Ramos (cell line): Measurements from ENCODE around the gene KIF6.

ENCODE experiments used
- in situ Hi-C: fragments of 300-500 bp; cut with MboI; formaldehyde crosslinking; loops from one replicate; pipeline ENCODE4 v1.14.3; 2022; ENCODE audit warnings: low sequenced_read_pairs; ENCODE audit not compliant: unreplicated experiment

Gene KIF6

GRCh38 chr6:39430871-39431523, 294.2 kb downstream of the KIF6 start:
- in situ Hi-C loops, result no loop called here

GRCh38 chr6:39430446-39430845, 294.8 kb downstream of the KIF6 start:
- in situ Hi-C loops, result no loop called here

- in situ Hi-C loops, result no loop called here
Observed at GRCh38 chr6:39428816-39429215, 296.4 kb downstream of the KIF6 start.

GRCh38 chr6:39428152-39428551, 297.1 kb downstream of the KIF6 start:
- in situ Hi-C loops, result no loop called here

- in situ Hi-C loops, result no loop called here
Observed at GRCh38 chr6:39426073-39426456, 299.1 kb downstream of the KIF6 start.

- in situ Hi-C loops, result no loop called here
Observed at GRCh38 chr6:39425346-39426072, 299.7 kb downstream of the KIF6 start.

GRCh38 chr6:39424831-39425230, 300.4 kb downstream of the KIF6 start:
- in situ Hi-C loops, result no loop called here

- in situ Hi-C loops, result no loop called here
Observed at GRCh38 chr6:39422238-39422637, 303.0 kb downstream of the KIF6 start.

GRCh38 chr6:39421383-39422225, 303.6 kb downstream of the KIF6 start:
- in situ Hi-C loops, result no loop called here

GRCh38 chr6:39420300-39421265, 304.6 kb downstream of the KIF6 start:
- in situ Hi-C loops, result no loop called here

GRCh38 chr6:39419607-39420006, 305.6 kb downstream of the KIF6 start:
- in situ Hi-C loops, result no loop called here

GRCh38 chr6:39417440-39417839, 307.8 kb downstream of the KIF6 start:
- in situ Hi-C loops, result no loop called here

- in situ Hi-C loops, result no loop called here
Observed at GRCh38 chr6:39416728-39417127, 308.5 kb downstream of the KIF6 start.

GRCh38 chr6:39416026-39416425, 309.2 kb downstream of the KIF6 start:
- in situ Hi-C loops, result no loop called here

GRCh38 chr6:39415482-39415881, 309.7 kb downstream of the KIF6 start:
- in situ Hi-C loops, result no loop called here

- in situ Hi-C loops, result no loop called here
Observed at GRCh38 chr6:39411465-39411864, 313.7 kb downstream of the KIF6 start.

- in situ Hi-C loops, result no loop called here
Observed at GRCh38 chr6:39411001-39411400, 314.2 kb downstream of the KIF6 start.

- in situ Hi-C loops, result no loop called here
Observed at GRCh38 chr6:39409889-39410288, 315.3 kb downstream of the KIF6 start.

GRCh38 chr6:39407446-39407993, 317.7 kb downstream of the KIF6 start:
- in situ Hi-C loops, result no loop called here

- in situ Hi-C loops, result no loop called here
Observed at GRCh38 chr6:39404312-39404711, 320.9 kb downstream of the KIF6 start.
